Esophagus (tissue), 2 donors: Measurements from ENCODE around the gene MID1. TPM values are rescaled to one million over a fixed set of nuclear protein-coding genes. Genes with fewer than 3 reads are reported as not detected.

Experiments
- H3K27ac ChIP-seq, 2 donors: one replicate each; pipeline ENCODE4 v1.5.1; 2013; ENCODE audit warnings: low read depth in 2 of 2, mild to moderate bottlenecking in 2 of 2, inconsistent platforms in 1 of 2, low read length in 1 of 2, moderate library complexity in 1 of 2
- H3K27me3 ChIP-seq, 2 donors: one replicate each; pipeline ENCODE4 v1.6.1; 2013; ENCODE audit warnings: low read length in 2 of 2, control low read depth in 1 of 2, mild to moderate bottlenecking in 1 of 2; ENCODE audit not compliant: insufficient read depth in 2 of 2, control insufficient read depth in 1 of 2
- H3K36me3 ChIP-seq, 2 donors: one replicate each; pipeline ENCODE4 v1.6.1; 2013; ENCODE audit warnings: low read length in 1 of 2; ENCODE audit not compliant: control insufficient read depth in 2 of 2, insufficient read depth in 2 of 2
- H3K4me1 ChIP-seq, 2 donors: one replicate each; pipeline ENCODE4 v1.6.1; 2013; ENCODE audit warnings: low read length in 1 of 2; ENCODE audit not compliant: control insufficient read depth in 2 of 2, insufficient read depth in 2 of 2
- H3K4me3 ChIP-seq, 2 donors: one replicate each; pipeline ENCODE4 v1.5.1; 2013; ENCODE audit warnings: low read length in 2 of 2, mild to moderate bottlenecking in 2 of 2, low read depth in 1 of 2, moderate library complexity in 1 of 2
- H3K9me3 ChIP-seq, 2 donors: one replicate each; pipeline ENCODE4 v1.6.1; 2013; ENCODE audit warnings: mild to moderate bottlenecking in 2 of 2, low read depth in 1 of 2, low read length in 1 of 2, moderate library complexity in 1 of 2; ENCODE audit not compliant: control insufficient read depth in 2 of 2, insufficient read depth in 1 of 2
- WGBS, 2 donors: extraction: QIAGEN DNeasy Blood & Tissue Kit; methylation state at CpG; one replicate each; pipeline ENCODE4 v1.1.7; 2013; 5-methylcytosine and 5-hydroxymethylcytosine counted together
- polyA plus RNA-seq, 2 donors: library from polyadenylated mRNA; stranded (reverse); fragments of 200-250 nt; gene quantifications; one replicate each; pipeline ENCODE4 v1.2.3, GENCODE V29; 2013
- donor health status: healthy with polysubstance abuse.
- donor health status: Bipolar disorder and iron deficiency.

MID1 gene
- polyA plus RNA-seq, 2 donors, result 4.6 to 4.7 TPM

DNA sequence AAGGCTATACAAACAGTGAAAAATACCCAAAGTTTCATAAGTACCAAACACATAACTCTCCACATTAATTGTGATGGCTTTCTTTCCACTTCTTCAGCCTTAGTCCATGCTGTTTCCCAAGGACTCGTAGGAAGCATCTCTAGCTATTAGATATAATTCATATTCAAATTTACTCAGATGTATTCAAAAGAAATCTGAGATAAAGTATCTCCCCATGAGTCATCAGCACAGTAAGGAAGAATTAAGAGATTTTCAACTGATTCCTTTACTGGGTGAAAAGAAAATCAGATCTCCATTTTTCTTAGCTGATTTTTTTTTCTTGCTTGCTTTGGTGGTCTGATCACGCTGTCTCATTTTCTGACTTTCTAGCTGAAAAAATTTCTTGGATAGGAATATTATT is 71.7 kb downstream of the MID1 start:
- no peaks in the 10 kb centered on the region for H3K36me3 ChIP-seq
- 74% methylated on average over 2 of the region's 2 CpGs for WGBS, 2 donors
- no peaks in the 10 kb centered on the region for H3K9me3 ChIP-seq
- no peak overlapping the region for H3K27ac ChIP-seq
- H3K27me3 ChIP-seq, result no peaks in the 10 kb centered on the region
- no peak overlapping the region for H3K4me3 ChIP-seq
- H3K4me1 ChIP-seq, result no peaks in the 10 kb centered on the region

DNA sequence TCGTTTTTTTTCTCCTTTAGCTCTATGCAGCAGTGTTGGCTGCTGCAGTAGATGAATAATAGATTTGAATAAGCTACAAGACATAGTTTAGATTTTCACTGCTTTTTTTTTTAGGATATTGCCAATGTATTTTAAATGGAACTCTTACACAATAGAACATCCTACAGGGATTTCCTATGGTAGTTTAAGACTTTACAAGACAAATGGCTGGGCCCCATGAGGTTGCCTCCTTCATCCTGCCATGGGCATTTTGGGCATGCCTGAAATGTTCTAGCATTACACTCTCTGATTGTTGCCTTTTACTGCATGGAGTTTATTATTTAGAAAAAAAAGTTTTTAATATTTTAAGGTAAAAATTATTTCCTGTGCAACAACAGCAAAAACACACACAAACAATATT is 74.5 kb downstream of the MID1 start:
- H3K27ac ChIP-seq, result no peak overlapping the region
- no peak overlapping the region for H3K4me3 ChIP-seq
- H3K9me3 ChIP-seq, result no peaks in the 10 kb centered on the region
- WGBS, 2 donors, result 17 to 19% methylated on average over 1 of the region's 1 CpG
- no peaks in the 10 kb centered on the region for H3K36me3 ChIP-seq
- H3K4me1 ChIP-seq, result no peaks in the 10 kb centered on the region
- H3K27me3 ChIP-seq, result no peaks in the 10 kb centered on the region

DNA sequence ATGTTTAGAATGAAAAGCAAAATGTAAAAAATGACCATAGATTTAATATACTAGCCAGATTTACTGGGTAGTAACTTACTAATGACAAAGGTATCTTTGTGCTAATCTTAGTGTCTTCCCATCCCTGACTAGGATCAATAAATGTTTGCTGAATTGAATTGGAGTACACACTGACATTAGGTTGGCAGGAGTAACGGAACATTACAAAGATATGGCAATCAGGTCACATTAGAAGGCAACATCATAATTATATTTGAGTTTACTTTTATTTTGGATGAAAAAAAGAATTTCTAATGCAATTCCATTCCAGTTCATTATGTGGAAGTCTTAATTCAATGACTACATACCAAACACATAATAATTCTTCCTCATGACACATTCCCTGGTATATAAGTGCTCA is 77.8 kb downstream of the MID1 start:
- no peaks in the 10 kb centered on the region for H3K27me3 ChIP-seq

DNA sequence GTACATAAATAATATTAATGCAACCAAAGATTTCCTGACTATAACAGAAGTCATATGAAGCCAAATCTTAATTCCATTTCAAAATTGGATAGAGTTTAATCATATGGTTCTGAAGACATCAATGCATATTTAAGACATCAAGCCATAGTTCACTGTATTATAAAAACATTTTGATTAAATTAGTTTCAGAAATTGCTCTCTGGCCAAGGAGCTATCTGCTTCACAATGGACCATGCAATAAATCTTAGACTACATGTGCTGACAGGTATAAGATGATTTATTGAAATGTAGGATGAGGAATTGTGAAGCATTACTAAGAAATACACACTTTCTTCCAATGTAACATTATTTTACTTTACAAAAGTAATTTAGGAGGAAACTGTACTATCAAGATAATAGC is 81.6 kb downstream of the MID1 start:
- Histone ChIP-seq H3K27me3 (no peaks in the 10 kb centered on the region), H3K4me1 (no peaks in the 10 kb centered on the region), H3K27ac (no peak overlapping the region), H3K4me3 (no peak overlapping the region), H3K9me3 (no peaks in the 10 kb centered on the region), H3K36me3 (no peaks in the 10 kb centered on the region)

More for the DNA sequence above, 77.8 kb downstream of the MID1 start:
- H3K27ac ChIP-seq, result no peak overlapping the region
- WGBS, 2 donors, result 70 to 100% methylated on average over 1 of the region's 1 CpG
- no peaks in the 10 kb centered on the region for H3K9me3 ChIP-seq
- H3K36me3 ChIP-seq, result no peaks in the 10 kb centered on the region
- no peak overlapping the region for H3K4me3 ChIP-seq
- H3K4me1 ChIP-seq, result no peaks in the 10 kb centered on the region

DNA sequence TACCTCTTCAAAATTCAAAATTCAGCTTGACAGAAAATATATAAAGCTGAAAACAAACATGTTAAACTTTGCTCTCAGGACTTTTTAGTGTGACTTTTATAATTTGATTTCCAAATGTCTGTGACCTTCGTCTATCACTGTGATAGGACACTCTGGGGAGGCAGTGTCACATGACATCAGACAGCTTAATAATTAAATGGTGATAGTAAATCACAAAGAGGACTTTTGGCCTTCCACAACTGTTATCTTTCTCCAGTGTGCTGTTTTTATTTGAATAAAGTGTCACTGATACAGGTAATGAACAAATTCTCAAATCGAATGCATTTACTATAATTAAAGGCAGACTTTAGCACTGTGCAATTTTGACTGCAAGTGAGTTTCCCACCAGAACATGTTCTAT is 83.1 kb downstream of the MID1 start:
- Histone ChIP-seq H3K27me3 (no peaks in the 10 kb centered on the region), H3K36me3 (no peaks in the 10 kb centered on the region), H3K27ac (no peak overlapping the region), H3K9me3 (no peaks in the 10 kb centered on the region), H3K4me1 (no peaks in the 10 kb centered on the region), H3K4me3 (no peak overlapping the region)
- 60 to 83% methylated on average over 2 of the region's 2 CpGs for WGBS, 2 donors

DNA sequence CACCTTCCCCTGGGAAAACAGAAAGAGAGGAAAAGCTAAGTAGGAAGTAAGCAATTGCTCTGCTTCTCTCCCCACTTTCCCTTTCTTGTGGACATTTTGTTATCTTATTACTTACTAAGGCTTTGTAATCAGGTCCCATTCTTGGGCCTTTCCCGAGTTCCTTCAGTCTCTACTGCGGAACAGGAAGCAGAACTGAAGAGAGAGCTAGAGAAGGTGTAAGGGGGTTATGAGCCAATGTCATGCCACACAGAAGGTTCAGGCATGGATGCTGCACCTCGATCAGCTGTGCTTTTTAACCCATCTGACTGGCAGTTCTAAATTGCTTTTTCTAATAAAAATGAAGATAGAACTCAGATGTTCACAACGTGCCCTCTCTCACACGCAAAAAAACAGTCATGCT is 83.6 kb downstream of the MID1 start:
- Histone ChIP-seq H3K4me3 (no peak overlapping the region), H3K27me3 (no peaks in the 10 kb centered on the region), H3K4me1 (no peaks in the 10 kb centered on the region), H3K27ac (no peak overlapping the region), H3K9me3 (no peaks in the 10 kb centered on the region), H3K36me3 (no peaks in the 10 kb centered on the region)
- 63 to 79% methylated on average over 5 of the region's 5 CpGs for WGBS, 2 donors

DNA sequence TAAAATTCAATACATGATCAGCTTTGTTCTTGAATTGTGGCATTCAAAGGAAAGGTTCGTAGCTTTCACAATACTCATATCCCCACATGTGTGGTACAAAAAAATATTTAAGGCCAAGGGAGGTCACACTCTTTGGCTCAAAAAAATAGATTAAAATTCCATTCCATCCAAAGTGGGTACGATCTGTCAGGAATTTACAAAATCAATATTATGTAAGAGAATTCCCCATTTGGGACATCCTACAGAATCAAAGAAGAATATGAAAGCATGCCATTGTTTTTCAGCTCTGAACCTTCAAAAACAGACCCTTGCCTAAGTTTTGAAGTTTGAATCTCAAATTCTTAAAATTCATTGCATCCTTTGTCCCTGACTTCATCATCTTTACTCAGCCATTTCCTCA is 85.8 kb downstream of the MID1 start:
- no peaks in the 10 kb centered on the region for H3K36me3 ChIP-seq
- WGBS, 2 donors, result 85 to 89% methylated on average over 2 of the region's 2 CpGs
- no peaks in the 10 kb centered on the region for H3K4me1 ChIP-seq
- H3K4me3 ChIP-seq, result no peak overlapping the region
- no peaks in the 10 kb centered on the region for H3K9me3 ChIP-seq
- H3K27me3 ChIP-seq, result no peaks in the 10 kb centered on the region
- no peak overlapping the region for H3K27ac ChIP-seq

DNA sequence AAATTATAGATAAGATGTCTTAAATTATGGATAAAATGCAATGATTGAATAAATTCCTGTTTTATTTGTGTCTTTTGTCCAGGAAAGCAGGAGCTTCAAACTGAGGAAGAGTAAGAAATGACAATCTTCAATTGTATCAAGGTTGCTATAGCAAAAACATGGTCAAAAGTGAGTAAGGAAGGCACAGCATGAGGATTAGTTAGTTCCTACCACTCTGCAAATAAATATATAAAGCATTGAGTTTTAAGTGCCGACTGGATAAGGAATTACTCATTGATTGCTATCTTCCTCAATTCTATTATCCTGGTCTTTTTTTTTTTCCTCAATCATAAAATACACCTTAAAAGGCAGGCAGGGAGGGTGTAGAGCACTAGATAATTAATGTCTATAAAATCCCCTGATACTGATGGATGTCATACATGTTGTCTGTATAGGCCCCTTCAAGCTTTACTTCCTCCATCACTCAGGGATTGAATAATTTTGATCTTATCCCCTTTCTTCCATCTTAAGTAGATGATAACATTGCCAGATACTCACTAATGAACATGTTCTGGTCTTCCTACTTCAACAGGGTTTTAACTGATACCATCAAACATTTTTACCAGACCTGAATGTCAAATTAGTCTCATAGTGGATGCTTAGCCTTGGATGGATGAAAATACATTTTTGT is 86.6 kb downstream of the MID1 start:
- H3K27me3 ChIP-seq, result no peaks in the 10 kb centered on the region
- WGBS, 2 donors, result 75 to 90% methylated on average over 1 of the region's 1 CpG
- H3K36me3 ChIP-seq, result no peaks in the 10 kb centered on the region
- H3K27ac ChIP-seq, result no peak overlapping the region
- no peaks in the 10 kb centered on the region for H3K4me1 ChIP-seq
- H3K9me3 ChIP-seq, result no peaks in the 10 kb centered on the region
- no peak overlapping the region for H3K4me3 ChIP-seq

DNA sequence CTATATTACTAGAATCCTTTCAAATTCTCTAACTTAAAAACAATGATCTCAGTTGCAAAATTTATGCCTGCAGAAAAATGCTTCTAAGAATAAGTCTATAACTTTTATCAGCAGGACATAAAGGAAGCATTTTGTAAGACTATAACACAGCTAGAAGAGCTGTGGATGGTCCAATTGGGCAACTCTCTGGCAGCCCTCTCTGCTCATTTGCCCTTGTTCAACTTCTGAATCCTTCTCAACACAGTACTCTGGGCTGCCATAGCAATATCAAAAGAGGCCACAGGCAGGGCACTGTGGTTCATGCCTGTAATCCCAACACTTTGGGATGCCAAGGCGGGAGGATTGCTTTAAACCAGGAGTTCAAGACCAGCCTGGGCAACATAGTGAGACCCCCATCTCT is 88.5 kb downstream of the MID1 start:
- Histone ChIP-seq H3K4me1 (no peaks in the 10 kb centered on the region), H3K4me3 (no peak overlapping the region), H3K36me3 (no peaks in the 10 kb centered on the region), H3K27me3 (no peaks in the 10 kb centered on the region), H3K27ac (no peak overlapping the region), H3K9me3 (no peaks in the 10 kb centered on the region)
- WGBS, 2 donors, result 73 to 93% methylated on average over 1 of the region's 1 CpG

DNA sequence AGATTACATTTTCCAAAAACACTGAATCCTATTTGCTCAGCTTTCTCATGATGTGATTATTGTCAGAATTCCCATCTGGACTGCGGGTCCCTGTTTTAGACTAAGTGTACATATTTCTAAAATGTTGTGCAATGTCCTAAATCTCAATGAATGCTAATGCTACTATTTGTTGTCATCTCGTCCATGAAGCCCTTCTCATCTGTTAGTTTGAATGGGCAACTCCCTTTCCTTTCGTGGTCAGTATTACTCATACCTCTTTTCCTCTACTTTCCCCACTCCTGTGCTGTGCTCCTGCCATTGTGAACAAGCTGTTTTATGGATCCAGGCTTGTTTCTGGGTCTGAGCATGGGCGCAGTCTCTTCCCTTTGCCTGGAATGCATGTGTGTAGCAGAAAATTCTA is 91.0 kb downstream of the MID1 start:
- H3K27me3 ChIP-seq, result no peaks in the 10 kb centered on the region
- 59 to 62% methylated on average over 4 of the region's 4 CpGs for WGBS, 2 donors
- H3K9me3 ChIP-seq, result no peaks in the 10 kb centered on the region
- no peak overlapping the region for H3K4me3 ChIP-seq
- H3K27ac ChIP-seq, result no peak overlapping the region
- H3K36me3 ChIP-seq, result no peaks in the 10 kb centered on the region
- no peaks in the 10 kb centered on the region for H3K4me1 ChIP-seq
